ENCODE measurements around the gene VWA5B2. TPM values are rescaled to one million over a fixed set of nuclear protein-coding genes. Genes with fewer than 3 reads are reported as not detected.

Gene VWA5B2
- total and polyA plus RNA-seq, 2 of the 13 experiments (the other 11 are each of a cell fraction or from before 2014, with no cell fraction given) = 0.03 to 0.04 TPM

DNA sequence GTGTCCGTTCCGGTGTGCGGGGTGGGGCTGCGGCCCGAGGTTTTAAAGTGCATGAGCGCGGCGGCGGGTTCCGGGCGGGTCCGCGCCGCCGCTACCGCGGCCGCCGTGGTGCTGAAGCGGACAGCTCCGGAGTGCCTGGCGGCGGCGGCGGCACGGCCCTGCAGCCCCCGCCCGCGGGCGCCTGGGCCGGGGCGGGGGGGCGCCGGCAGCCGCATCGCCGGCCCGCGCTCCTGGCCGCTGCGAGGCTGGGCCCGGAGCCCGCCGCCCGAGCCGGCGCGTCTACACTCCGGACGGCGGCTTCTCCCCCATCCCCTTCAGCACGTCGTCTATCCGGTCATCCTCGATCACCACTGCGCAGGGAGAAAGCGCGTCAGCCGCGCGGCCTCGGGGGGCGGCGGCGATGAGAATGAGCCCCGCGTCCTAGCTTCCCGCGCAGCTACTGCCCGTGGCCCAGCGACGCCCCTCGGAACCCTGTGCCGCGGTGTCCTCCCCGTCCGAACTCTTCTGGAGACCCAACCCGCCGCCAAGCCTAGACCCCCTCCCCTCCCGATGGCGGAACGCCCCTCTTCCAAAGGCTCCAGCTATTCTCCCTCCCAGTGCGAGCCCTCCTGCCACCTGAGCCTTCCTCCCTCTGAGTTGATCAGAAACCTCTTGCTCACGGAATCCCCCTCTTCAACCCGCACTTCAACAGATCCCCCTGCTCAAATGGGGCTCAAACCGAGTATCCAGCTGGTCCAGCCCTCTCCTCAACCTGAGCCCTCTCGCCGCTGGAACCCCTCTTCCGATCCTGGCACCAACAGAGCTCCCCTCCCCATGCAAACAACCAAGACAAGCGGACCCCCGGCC, 30.7 kb downstream of the VWA5B2 start (continued):
- TF ChIP-seq, protein P1, sequence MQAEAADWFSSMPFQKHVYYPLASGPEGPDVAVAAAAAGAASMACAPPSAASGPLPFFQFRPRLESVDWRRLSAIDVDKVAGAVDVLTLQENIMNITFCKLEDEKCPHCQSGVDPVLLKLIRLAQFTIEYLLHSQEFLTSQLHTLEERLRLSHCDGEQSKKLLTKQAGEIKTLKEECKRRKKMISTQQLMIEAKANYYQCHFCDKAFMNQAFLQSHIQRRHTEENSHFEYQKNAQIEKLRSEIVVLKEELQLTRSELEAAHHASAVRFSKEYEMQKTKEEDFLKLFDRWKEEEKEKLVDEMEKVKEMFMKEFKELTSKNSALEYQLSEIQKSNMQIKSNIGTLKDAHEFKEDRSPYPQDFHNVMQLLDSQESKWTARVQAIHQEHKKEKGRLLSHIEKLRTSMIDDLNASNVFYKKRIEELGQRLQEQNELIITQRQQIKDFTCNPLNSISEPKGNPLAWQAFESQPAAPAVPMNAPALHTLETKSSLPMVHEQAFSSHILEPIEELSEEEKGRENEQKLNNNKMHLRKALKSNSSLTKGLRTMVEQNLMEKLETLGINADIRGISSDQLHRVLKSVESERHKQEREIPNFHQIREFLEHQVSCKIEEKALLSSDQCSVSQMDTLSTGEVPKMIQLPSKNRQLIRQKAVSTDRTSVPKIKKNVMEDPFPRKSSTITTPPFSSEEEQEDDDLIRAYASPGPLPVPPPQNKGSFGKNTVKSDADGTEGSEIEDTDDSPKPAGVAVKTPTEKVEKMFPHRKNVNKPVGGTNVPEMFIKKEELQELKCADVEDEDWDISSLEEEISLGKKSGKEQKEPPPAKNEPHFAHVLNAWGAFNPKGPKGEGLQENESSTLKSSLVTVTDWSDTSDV (CRISPR knock-in tag; IDR thresholded peaks at IDR 0.05) = 0 out of 2 replicates have a peak, but pooled peaks have one; percentile 48
- TF ChIP-seq, protein P2, sequence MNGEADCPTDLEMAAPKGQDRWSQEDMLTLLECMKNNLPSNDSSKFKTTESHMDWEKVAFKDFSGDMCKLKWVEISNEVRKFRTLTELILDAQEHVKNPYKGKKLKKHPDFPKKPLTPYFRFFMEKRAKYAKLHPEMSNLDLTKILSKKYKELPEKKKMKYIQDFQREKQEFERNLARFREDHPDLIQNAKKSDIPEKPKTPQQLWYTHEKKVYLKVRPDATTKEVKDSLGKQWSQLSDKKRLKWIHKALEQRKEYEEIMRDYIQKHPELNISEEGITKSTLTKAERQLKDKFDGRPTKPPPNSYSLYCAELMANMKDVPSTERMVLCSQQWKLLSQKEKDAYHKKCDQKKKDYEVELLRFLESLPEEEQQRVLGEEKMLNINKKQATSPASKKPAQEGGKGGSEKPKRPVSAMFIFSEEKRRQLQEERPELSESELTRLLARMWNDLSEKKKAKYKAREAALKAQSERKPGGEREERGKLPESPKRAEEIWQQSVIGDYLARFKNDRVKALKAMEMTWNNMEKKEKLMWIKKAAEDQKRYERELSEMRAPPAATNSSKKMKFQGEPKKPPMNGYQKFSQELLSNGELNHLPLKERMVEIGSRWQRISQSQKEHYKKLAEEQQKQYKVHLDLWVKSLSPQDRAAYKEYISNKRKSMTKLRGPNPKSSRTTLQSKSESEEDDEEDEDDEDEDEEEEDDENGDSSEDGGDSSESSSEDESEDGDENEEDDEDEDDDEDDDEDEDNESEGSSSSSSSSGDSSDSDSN (CRISPR knock-in tag; IDR thresholded peaks at IDR 0.05) = peak; percentile 27; the same call in 1 of the 2 replicates
- TF ChIP-seq MIER2 (CRISPR knock-in tag; IDR thresholded peaks at IDR 0.05) = peak; percentile 69
- TF ChIP-seq KDM2A (CRISPR knock-in tag; IDR thresholded peaks at IDR 0.05; ENCODE audit: borderline replicate concordance, low read depth) = peak; percentile 74; the same call in 1 of the 2 replicates
- TF ChIP-seq SAP130 (CRISPR knock-in tag; IDR thresholded peaks at IDR 0.05; ENCODE audit: low read depth) = 0 out of 2 replicates have a peak, but pooled peaks have one; percentile 38
- TF ChIP-seq ZNF33A (CRISPR knock-in tag; IDR thresholded peaks at IDR 0.05; ENCODE audit: borderline replicate concordance) = no peak
- TF ChIP-seq YY1 (IDR thresholded peaks at IDR 0.05; ENCODE audit: insufficient read depth, insufficient replicate concordance, low read depth, low read length) = peak; percentile 20
- TF ChIP-seq, protein P3, sequence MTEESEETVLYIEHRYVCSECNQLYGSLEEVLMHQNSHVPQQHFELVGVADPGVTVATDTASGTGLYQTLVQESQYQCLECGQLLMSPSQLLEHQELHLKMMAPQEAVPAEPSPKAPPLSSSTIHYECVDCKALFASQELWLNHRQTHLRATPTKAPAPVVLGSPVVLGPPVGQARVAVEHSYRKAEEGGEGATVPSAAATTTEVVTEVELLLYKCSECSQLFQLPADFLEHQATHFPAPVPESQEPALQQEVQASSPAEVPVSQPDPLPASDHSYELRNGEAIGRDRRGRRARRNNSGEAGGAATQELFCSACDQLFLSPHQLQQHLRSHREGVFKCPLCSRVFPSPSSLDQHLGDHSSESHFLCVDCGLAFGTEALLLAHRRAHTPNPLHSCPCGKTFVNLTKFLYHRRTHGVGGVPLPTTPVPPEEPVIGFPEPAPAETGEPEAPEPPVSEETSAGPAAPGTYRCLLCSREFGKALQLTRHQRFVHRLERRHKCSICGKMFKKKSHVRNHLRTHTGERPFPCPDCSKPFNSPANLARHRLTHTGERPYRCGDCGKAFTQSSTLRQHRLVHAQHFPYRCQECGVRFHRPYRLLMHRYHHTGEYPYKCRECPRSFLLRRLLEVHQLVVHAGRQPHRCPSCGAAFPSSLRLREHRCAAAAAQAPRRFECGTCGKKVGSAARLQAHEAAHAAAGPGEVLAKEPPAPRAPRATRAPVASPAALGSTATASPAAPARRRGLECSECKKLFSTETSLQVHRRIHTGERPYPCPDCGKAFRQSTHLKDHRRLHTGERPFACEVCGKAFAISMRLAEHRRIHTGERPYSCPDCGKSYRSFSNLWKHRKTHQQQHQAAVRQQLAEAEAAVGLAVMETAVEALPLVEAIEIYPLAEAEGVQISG (CRISPR knock-in tag; IDR thresholded peaks at IDR 0.05) = 0 out of 2 replicates have a peak, but pooled peaks have one; percentile 16
- 0 out of 2 replicates have a peak, but pooled peaks have one; percentile 19 for TF ChIP-seq ZFY (CRISPR knock-in tag; IDR thresholded peaks at IDR 0.05)

All from HepG2 (cell line).